ENCODE measurements around the gene CDC42EP4. TPM values are rescaled to one million over a fixed set of nuclear protein-coding genes. Genes with fewer than 3 reads are reported as not detected.
"Not testable (repeated sequence)": the region's sequence is repeated elsewhere in the genome, so short reads cannot be mapped to it uniquely, and the experiment has no call there.

The CDC42EP4 gene
- total RNA-seq, 1 donor: 54.8 TPM

DNA sequence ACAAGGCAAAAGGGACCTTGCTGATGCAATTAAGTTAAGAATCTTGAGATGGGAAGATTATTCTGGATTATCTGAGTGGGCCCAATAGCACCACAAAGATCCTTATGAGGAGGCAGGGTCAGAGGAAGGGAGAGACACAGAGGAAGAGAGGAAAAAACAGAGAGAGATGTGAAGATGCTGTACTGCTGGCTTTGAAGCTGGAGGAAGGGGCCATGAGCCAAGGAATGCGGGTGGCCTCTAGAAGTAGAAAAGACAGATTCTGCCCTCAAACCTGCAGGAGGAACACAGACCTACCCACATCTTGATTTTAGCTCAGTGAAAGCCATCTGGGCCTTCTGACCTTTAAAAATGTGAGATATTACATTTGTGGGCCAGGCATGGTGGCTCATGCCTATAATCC is 42.0 kb downstream of the CDC42EP4 start:
- no peak overlapping the region for H3K4me3 ChIP-seq (ENCODE audit: low read depth, low read length)
- TF ChIP-seq, protein P1, sequence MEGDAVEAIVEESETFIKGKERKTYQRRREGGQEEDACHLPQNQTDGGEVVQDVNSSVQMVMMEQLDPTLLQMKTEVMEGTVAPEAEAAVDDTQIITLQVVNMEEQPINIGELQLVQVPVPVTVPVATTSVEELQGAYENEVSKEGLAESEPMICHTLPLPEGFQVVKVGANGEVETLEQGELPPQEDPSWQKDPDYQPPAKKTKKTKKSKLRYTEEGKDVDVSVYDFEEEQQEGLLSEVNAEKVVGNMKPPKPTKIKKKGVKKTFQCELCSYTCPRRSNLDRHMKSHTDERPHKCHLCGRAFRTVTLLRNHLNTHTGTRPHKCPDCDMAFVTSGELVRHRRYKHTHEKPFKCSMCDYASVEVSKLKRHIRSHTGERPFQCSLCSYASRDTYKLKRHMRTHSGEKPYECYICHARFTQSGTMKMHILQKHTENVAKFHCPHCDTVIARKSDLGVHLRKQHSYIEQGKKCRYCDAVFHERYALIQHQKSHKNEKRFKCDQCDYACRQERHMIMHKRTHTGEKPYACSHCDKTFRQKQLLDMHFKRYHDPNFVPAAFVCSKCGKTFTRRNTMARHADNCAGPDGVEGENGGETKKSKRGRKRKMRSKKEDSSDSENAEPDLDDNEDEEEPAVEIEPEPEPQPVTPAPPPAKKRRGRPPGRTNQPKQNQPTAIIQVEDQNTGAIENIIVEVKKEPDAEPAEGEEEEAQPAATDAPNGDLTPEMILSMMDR (IDR thresholded peaks at IDR 0.05; ENCODE audit: insufficient read depth, low read depth, low read length): no peak
- no peak for DNase-seq (ENCODE audit: low read depth)

DNA sequence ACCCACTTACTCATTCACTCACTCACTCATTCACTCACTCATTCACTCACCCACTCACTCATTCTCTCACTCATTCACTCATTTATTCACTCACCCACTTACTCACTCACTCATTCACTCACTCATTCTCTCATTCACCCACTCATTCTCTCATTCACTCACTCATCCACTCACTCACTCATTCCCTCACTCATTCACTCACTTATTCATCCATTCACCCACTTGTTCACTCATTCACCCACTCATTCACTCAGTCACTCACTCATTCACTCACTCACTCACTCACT is 42.5 kb downstream of the CDC42EP4 start:
- no peak for DNase-seq (ENCODE audit: low read depth)
- TF ChIP-seq, protein P1 (IDR thresholded peaks at IDR 0.05; ENCODE audit: insufficient read depth, low read depth, low read length): no peak
- no peak overlapping the region for H3K4me3 ChIP-seq (ENCODE audit: low read depth, low read length)

DNA sequence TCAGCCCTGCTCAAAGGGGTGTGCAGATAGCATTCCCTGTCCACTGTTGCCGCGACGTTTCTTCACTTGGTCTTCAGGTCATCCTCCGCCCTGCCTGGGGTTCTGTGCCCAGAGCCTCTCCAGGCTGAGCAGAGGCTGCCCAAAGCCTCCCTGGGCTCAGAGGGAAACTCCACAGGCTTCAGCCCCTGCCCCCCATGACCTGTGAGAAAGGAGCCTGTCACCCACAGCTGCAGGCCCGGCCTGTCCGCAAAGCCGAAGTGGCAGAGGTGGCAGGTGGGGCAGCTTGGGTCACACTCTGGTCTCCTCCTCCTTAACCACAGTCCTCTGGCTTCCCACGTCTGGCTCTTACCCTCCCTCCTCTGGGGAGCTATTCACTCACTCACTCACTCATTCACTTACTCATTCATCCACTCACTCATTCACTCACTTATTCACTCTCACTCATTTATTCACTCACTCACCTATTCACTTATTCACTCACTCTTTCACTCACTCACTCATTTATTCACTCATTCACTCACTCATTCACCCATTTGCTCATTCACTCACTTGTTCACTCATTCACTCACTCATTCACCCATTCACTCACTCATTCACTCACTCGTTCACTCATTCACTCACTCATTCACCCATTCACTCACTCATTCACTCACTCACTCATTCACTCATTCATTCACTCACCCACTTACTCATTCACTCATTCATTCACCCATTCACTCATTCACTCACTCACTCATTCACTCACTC is 43.0 kb downstream of the CDC42EP4 start:
- no peak for DNase-seq (ENCODE audit: low read depth)
- no peak overlapping the region for H3K4me3 ChIP-seq (ENCODE audit: low read depth, low read length)
- TF ChIP-seq, protein P1 (IDR thresholded peaks at IDR 0.05; ENCODE audit: insufficient read depth, low read depth, low read length): no peak

DNA sequence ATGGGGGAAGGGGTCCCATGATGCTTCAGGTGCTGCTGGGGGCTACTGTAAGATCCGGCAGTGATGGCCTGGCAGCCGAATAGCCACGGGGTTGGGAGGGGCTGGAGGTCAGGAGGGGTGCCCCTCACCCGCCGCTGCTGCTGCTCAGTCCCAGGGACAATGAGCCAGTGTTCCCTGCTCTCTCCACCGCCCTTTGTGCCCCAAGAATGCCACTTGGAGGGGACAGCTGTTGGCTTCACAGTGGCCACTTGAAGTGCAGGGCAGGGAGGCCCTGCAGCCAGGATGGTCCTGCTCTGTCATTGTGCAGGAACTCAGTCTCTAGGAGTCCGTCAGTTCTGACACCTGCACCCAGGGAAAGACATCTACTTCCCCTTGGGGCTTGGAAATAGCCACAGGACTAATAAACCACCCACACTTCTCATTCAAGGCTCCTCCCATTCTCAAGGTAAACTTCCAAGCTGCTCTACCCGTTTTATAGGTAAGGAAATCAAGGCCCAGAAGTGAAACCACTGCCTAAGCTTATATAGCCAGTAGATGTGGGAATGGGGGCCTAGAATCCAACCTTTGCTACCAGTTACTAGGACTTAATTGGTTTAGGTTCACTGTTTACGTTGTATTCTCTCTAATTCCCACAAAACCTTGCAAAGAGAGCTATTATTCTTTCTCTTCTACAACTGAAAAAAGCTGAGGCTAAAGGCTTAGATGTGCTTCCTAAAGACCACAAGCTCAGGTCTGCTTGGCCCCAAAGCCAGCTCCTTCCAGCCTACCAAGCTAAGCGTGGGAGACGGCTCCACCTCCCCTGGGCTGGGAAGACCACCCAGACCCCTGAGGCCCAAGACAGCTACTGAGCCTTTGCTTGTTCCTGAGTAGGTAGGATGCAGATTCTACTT is 43.9 kb downstream of the CDC42EP4 start:
- no peak overlapping the region for H3K4me3 ChIP-seq (ENCODE audit: low read depth, low read length)
- no peak for DNase-seq (ENCODE audit: low read depth)
- TF ChIP-seq, protein P1 (IDR thresholded peaks at IDR 0.05; ENCODE audit: insufficient read depth, low read depth, low read length): no peak

DNA sequence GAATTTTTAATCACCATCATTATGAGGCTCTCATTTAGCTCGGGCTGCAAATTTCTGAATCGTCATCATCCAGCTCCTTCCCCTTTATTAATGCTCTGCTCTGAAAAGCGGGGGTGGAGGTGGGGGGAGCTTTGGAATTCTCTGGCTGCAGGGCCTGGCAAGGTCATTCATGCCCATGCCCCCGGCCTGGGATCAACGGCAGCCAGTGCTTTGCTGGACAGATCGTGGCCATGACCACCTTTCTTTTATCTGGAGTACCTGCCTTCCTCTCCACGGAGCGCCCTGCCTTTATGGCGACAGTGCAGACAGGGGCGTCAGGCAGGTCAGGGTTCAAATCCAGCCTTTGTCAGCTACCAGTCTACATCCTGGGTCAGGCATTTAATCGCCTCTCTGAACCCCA is 45.0 kb downstream of the CDC42EP4 start:
- no peak for DNase-seq (ENCODE audit: low read depth)
- TF ChIP-seq, protein P1 (IDR thresholded peaks at IDR 0.05; ENCODE audit: insufficient read depth, low read depth, low read length): no peak

DNA sequence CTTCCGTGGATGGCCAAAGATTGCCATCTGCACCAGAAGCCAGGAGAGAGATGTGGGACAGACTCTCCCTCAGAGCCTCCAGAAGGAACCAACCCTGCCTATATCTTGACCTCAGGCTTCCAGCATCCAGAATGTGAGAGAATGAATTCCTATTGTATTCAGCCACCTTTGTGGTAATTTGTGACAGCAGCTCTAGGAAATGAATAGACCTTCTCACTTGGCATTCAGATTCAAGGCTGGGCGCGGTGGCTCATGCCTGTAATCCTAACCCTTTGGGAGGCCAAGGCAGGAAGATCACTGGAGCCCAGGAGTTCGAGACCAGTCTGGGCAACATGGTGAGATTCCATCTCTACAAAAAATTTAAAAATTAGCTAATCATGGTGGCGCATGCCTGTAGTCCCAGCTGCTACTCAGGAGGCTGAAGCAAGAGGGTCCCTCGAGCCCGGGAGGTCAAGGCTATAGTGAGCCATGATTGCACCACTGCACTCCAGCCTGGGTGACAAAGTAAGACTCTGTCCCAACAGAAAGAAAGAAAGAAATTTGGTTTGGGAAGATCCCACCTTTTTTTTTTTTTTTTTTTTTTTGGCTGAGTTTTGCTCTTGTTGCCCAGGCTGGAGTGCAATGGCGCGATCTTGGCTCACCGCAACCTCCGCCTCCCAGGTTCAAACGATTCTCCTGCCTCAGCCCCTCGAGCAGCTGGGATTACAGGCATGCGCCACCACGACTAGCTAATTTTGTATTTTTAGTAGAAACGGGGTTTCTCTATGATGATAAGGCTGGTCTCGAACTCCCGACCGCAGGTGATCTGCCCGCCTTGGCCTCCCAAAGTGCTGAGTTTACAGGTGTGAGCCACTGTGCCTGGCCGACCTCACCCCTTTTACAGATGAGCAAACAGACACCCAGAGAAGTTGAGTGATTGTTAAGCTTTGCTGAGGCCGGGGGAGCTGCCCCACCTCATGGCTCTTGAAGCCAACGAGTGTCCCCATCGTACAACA is 45.9 kb downstream of the CDC42EP4 start:
- TF ChIP-seq, protein P1 (IDR thresholded peaks at IDR 0.05; ENCODE audit: insufficient read depth, low read depth, low read length): no peak
- H3K4me3 ChIP-seq (ENCODE audit: low read depth, low read length): no peak overlapping the region
- DNase-seq (ENCODE audit: low read depth): no peak

More for the DNA sequence above, 45.0 kb downstream of the CDC42EP4 start:
- no peak overlapping the region for H3K4me3 ChIP-seq (ENCODE audit: low read depth, low read length)

DNA sequence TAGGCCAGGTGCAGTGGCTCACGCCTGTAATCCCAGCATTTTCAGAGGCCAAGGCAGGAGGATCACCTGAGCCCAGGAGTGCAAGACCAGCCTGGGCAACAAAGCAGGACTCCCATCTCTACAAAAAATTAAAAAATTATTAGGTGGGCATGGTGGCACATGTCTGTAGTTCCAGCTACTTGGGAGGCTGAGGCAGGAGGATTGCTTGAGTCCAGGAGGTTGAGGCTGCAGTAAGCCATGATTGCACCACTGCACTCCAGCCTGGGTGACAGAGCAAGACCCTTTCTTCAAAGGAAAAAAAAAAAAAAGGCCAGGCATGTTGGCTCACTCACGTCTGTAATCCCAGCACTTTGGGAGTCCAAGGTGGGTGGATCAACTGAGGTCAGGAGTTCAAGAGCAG is 47.4 kb downstream of the CDC42EP4 start:
- not testable (repeated sequence) for DNase-seq (ENCODE audit: low read depth); H3K4me3 ChIP-seq (ENCODE audit: low read depth, low read length)

Data from fibroblast of villous mesenchyme (primary cell).